ENCODE measurements around the gene BEND6. TPM values are rescaled to one million over a fixed set of nuclear protein-coding genes. Genes with fewer than 3 reads are reported as not detected.

Gene BEND6
- total and polyA plus RNA-seq, 4 experiments from 2014 or later: not detected

GRCh38 chr6:56959938-56960337 lies 5.0 kb downstream of the BEND6 start:
- ChIA-PET POLR2A (ENCODE audit: partially characterized antibody) (no interaction called here), CTCF (ENCODE audit: partially characterized antibody) (interaction anchor here (1.3 kb wide), 1 partner anchor 10 kb away, joined by 3 read pairs; no protein-coding TSS in a partner anchor)
- DNase-seq: no peak
- Mint-ChIP-seq H3K4me1 (peaks cover 4 to 8% (median 7%) of the 10 kb centered on the region in 4 donors), H3K9me3 (peaks cover 0 to 2% (median 0%) of the 10 kb centered on the region in 8 donors), H3K27me3 (peaks cover 25 to 38% of the 10 kb centered on the region in 2 donors), H3K36me3 (no peaks in the 10 kb centered on the region), H3K4me3 (no peak overlapping the region), H3K27ac (no peak overlapping the region)
- Histone ChIP-seq H3K4me1 (ENCODE audit: insufficient read depth, low read length) (peaks cover 7% of the 10 kb centered on the region), H3K9me3 (ENCODE audit: control insufficient read depth in 1 of 2, low read length in 2 of 2) (no peaks in the 10 kb centered on the region), H3K4me3 (ENCODE audit: low read length in 2 of 2) (no peak overlapping the region), H3K27ac (ENCODE audit: low read depth, low read length) (no peak overlapping the region), H3K36me3 (ENCODE audit: insufficient read depth, low read length) (no peaks in the 10 kb centered on the region), H3K27me3 (ENCODE audit: insufficient read depth, low read length) (peaks cover 19% of the 10 kb centered on the region)
- intact Hi-C loops (cut with micrococcal nuclease): no loop called here

GRCh38 chr6:56961151-56961550 lies 6.2 kb downstream of the BEND6 start:
- Histone ChIP-seq H3K36me3 (ENCODE audit: insufficient read depth, low read length) (no peaks in the 10 kb centered on the region), H3K27ac (ENCODE audit: low read depth, low read length) (no peak overlapping the region), H3K9me3 (ENCODE audit: control insufficient read depth in 1 of 2, low read length in 2 of 2) (no peaks in the 10 kb centered on the region), H3K4me1 (ENCODE audit: insufficient read depth, low read length) (no peaks in the 10 kb centered on the region), H3K27me3 (ENCODE audit: insufficient read depth, low read length) (peaks cover 14% of the 10 kb centered on the region), H3K4me3 (ENCODE audit: low read length in 2 of 2) (no peak overlapping the region)
- H3K4me3 Mint-ChIP-seq: no peak overlapping the region
- peaks cover 20 to 29% of the 10 kb centered on the region in 2 donors for H3K27me3 Mint-ChIP-seq
- intact Hi-C loops (cut with micrococcal nuclease): no loop called here
- ChIA-PET CTCF (ENCODE audit: partially characterized antibody) (no interaction called here), POLR2A (ENCODE audit: partially characterized antibody) (no interaction called here)
- peaks cover 0 to 2% (median 0%) of the 10 kb centered on the region in 8 donors for H3K9me3 Mint-ChIP-seq
- no peak overlapping the region for H3K27ac Mint-ChIP-seq
- H3K4me1 Mint-ChIP-seq: no peaks in the 10 kb centered on the region
- DNase-seq: no peak
- no peaks in the 10 kb centered on the region for H3K36me3 Mint-ChIP-seq

- CTCF ChIA-PET (ENCODE audit: partially characterized antibody): interaction anchor here (1.0 kb wide), 1 partner anchor 60 kb away, joined by 3 read pairs; no protein-coding TSS in a partner anchor
- H3K27ac ChIP-seq (ENCODE audit: low read depth, low read length): no peak overlapping the region
- no peaks in the 10 kb centered on the region for H3K4me1 ChIP-seq (ENCODE audit: insufficient read depth, low read length)
- POLR2A ChIA-PET (ENCODE audit: partially characterized antibody): no interaction called here
- Mint-ChIP-seq H3K4me3 (no peak overlapping the region), H3K27ac (no peak overlapping the region), H3K4me1 (no peaks in the 10 kb centered on the region), H3K9me3 (peaks cover 0 to 2% (median 0%) of the 10 kb centered on the region in 8 donors), H3K27me3 (peaks cover 21 to 24% of the 10 kb centered on the region in 2 donors), H3K36me3 (no peaks in the 10 kb centered on the region)
- intact Hi-C loops (cut with micrococcal nuclease): no loop called here
- no peaks in the 10 kb centered on the region for H3K9me3 ChIP-seq (ENCODE audit: control insufficient read depth in 1 of 2, low read length in 2 of 2)
- no peaks in the 10 kb centered on the region for H3K36me3 ChIP-seq (ENCODE audit: insufficient read depth, low read length)
- no peak overlapping the region for H3K4me3 ChIP-seq (ENCODE audit: low read length in 2 of 2)
- no peak for DNase-seq
- peaks cover 7% of the 10 kb centered on the region for H3K27me3 ChIP-seq (ENCODE audit: insufficient read depth, low read length)
Measured at GRCh38 chr6:56962441-56962840, 7.5 kb downstream of the BEND6 start.

- Mint-ChIP-seq H3K4me1 (no peaks in the 10 kb centered on the region), H3K27me3 (peaks cover 21 to 22% of the 10 kb centered on the region in 2 donors), H3K4me3 (no peak overlapping the region), H3K36me3 (no peaks in the 10 kb centered on the region), H3K27ac (no peak overlapping the region), H3K9me3 (peaks cover 0 to 2% (median 0%) of the 10 kb centered on the region in 8 donors)
- ChIA-PET CTCF (ENCODE audit: partially characterized antibody) (interaction anchor here (1.0 kb wide), 1 partner anchor 60 kb away, joined by 3 read pairs; no protein-coding TSS in a partner anchor), POLR2A (ENCODE audit: partially characterized antibody) (no interaction called here)
- no peak overlapping the region for H3K27ac ChIP-seq (ENCODE audit: low read depth, low read length)
- intact Hi-C loops (cut with micrococcal nuclease): no loop called here
- H3K4me1 ChIP-seq (ENCODE audit: insufficient read depth, low read length): no peaks in the 10 kb centered on the region
- H3K4me3 ChIP-seq (ENCODE audit: low read length in 2 of 2): no peak overlapping the region
- H3K9me3 ChIP-seq (ENCODE audit: control insufficient read depth in 1 of 2, low read length in 2 of 2): no peaks in the 10 kb centered on the region
- no peaks in the 10 kb centered on the region for H3K36me3 ChIP-seq (ENCODE audit: insufficient read depth, low read length)
- no peak for DNase-seq
- peaks cover 7% of the 10 kb centered on the region for H3K27me3 ChIP-seq (ENCODE audit: insufficient read depth, low read length)
Measured at GRCh38 chr6:56963043-56963442, 8.1 kb downstream of the BEND6 start.

GRCh38 chr6:56963793-56964192 lies 8.9 kb downstream of the BEND6 start:
- Mint-ChIP-seq H3K4me1 (no peaks in the 10 kb centered on the region), H3K27ac (no peak overlapping the region), H3K36me3 (no peaks in the 10 kb centered on the region), H3K4me3 (no peak overlapping the region), H3K9me3 (no peaks in the 10 kb centered on the region), H3K27me3 (peaks cover 14 to 15% of the 10 kb centered on the region in 2 donors)
- DNase-seq: no peak
- Histone ChIP-seq H3K4me1 (ENCODE audit: insufficient read depth, low read length) (no peaks in the 10 kb centered on the region), H3K27me3 (ENCODE audit: insufficient read depth, low read length) (peaks cover 7% of the 10 kb centered on the region), H3K27ac (ENCODE audit: low read depth, low read length) (no peak overlapping the region), H3K4me3 (ENCODE audit: low read length in 2 of 2) (no peak overlapping the region), H3K36me3 (ENCODE audit: insufficient read depth, low read length) (no peaks in the 10 kb centered on the region), H3K9me3 (ENCODE audit: control insufficient read depth in 1 of 2, low read length in 2 of 2) (no peaks in the 10 kb centered on the region)
- intact Hi-C loops (cut with micrococcal nuclease): no loop called here
- POLR2A ChIA-PET (ENCODE audit: partially characterized antibody): no interaction called here
- CTCF ChIA-PET (ENCODE audit: partially characterized antibody): no interaction called here

- H3K36me3 ChIP-seq (ENCODE audit: insufficient read depth, low read length): no peaks in the 10 kb centered on the region
- ChIA-PET POLR2A (ENCODE audit: partially characterized antibody) (no interaction called here), CTCF (ENCODE audit: partially characterized antibody) (interaction anchor here (0.7 kb wide), 1 partner anchor 10 kb away, joined by 3 read pairs; the partner anchor contains the start of gene BEND6)
- Mint-ChIP-seq H3K27ac (no peak overlapping the region), H3K36me3 (no peaks in the 10 kb centered on the region), H3K9me3 (no peaks in the 10 kb centered on the region), H3K4me3 (no peak overlapping the region), H3K4me1 (no peaks in the 10 kb centered on the region), H3K27me3 (peaks cover 10 to 13% of the 10 kb centered on the region in 2 donors)
- H3K9me3 ChIP-seq (ENCODE audit: control insufficient read depth in 1 of 2, low read length in 2 of 2): no peaks in the 10 kb centered on the region
- no peak for DNase-seq
- no peaks in the 10 kb centered on the region for H3K4me1 ChIP-seq (ENCODE audit: insufficient read depth, low read length)
- H3K4me3 ChIP-seq (ENCODE audit: low read length in 2 of 2): no peak overlapping the region
- intact Hi-C loops (cut with micrococcal nuclease): no loop called here
- no peak overlapping the region for H3K27ac ChIP-seq (ENCODE audit: low read depth, low read length)
- peaks cover 7% of the 10 kb centered on the region for H3K27me3 ChIP-seq (ENCODE audit: insufficient read depth, low read length)
Measured at GRCh38 chr6:56965126-56965525, 10.2 kb downstream of the BEND6 start.

- Mint-ChIP-seq H3K36me3 (no peaks in the 10 kb centered on the region), H3K27ac (no peak overlapping the region), H3K27me3 (peaks cover 8 to 10% of the 10 kb centered on the region in 2 donors), H3K4me3 (no peak overlapping the region), H3K4me1 (no peaks in the 10 kb centered on the region), H3K9me3 (peaks cover 0 to 7% (median 4%) of the 10 kb centered on the region in 8 donors)
- Histone ChIP-seq H3K4me1 (ENCODE audit: insufficient read depth, low read length) (no peaks in the 10 kb centered on the region), H3K36me3 (ENCODE audit: insufficient read depth, low read length) (no peaks in the 10 kb centered on the region), H3K27me3 (ENCODE audit: insufficient read depth, low read length) (no peaks in the 10 kb centered on the region), H3K9me3 (ENCODE audit: control insufficient read depth in 1 of 2, low read length in 2 of 2) (no peaks in the 10 kb centered on the region), H3K27ac (ENCODE audit: low read depth, low read length) (no peak overlapping the region), H3K4me3 (ENCODE audit: low read length in 2 of 2) (no peak overlapping the region)
- intact Hi-C loops (cut with micrococcal nuclease): no loop called here
- DNase-seq: no peak
- CTCF ChIA-PET (ENCODE audit: partially characterized antibody): no interaction called here
- POLR2A ChIA-PET (ENCODE audit: partially characterized antibody): no interaction called here
Measured at GRCh38 chr6:56970849-56971248, 15.9 kb downstream of the BEND6 start.

GRCh38 chr6:56977192-56977591 lies 22.3 kb downstream of the BEND6 start:
- no peak overlapping the region for H3K4me3 Mint-ChIP-seq
- H3K4me1 ChIP-seq (ENCODE audit: insufficient read depth, low read length): no peaks in the 10 kb centered on the region
- H3K36me3 ChIP-seq (ENCODE audit: insufficient read depth, low read length): no peaks in the 10 kb centered on the region
- no peak for DNase-seq
- H3K9me3 Mint-ChIP-seq: peaks cover 0 to 29% (median 19%) of the 10 kb centered on the region in 8 donors
- H3K27me3 Mint-ChIP-seq: peaks cover 0 to 4% of the 10 kb centered on the region in 2 donors
- no peaks in the 10 kb centered on the region for H3K27me3 ChIP-seq (ENCODE audit: insufficient read depth, low read length)
- no peak overlapping the region for H3K4me3 ChIP-seq (ENCODE audit: low read length in 2 of 2)
- H3K27ac Mint-ChIP-seq: no peak overlapping the region
- ChIA-PET POLR2A (ENCODE audit: partially characterized antibody) (no interaction called here), CTCF (ENCODE audit: partially characterized antibody) (no interaction called here)
- no peaks in the 10 kb centered on the region for H3K4me1 Mint-ChIP-seq
- no peak overlapping the region for H3K27ac ChIP-seq (ENCODE audit: low read depth, low read length)
- no peaks in the 10 kb centered on the region for H3K9me3 ChIP-seq (ENCODE audit: control insufficient read depth in 1 of 2, low read length in 2 of 2)
- intact Hi-C loops (cut with micrococcal nuclease): no loop called here
- H3K36me3 Mint-ChIP-seq: peaks cover 2 to 4% of the 10 kb centered on the region in 2 donors
